AG04449 (cell line): ENCODE data around the gene USP11.
A peak's percentile ranks its signal among the peaks of the same experiment; 100 is the strongest.

Source experiments
- CTCF ChIA-PET: fragments of 350-600 bp; formaldehyde crosslinking; extraction: SDS; loops from one replicate; lab custom pipeline; 2021; ENCODE audit warnings: antibody characterized with exemption; lab: Yijun Ruan, JAX
- POLR2A ChIA-PET: fragments of 400-600, 350-600 bp; formaldehyde crosslinking; extraction: SDS; loops from one replicate; lab custom pipeline; 2020; ENCODE audit warnings: antibody characterized with exemption, inconsistent platforms; lab: Yijun Ruan, JAX
- DNase-seq: peaks from one replicate; pipeline ENCODE4 v3.0.0-alpha.2; 2010; ENCODE audit warnings: low read depth, low spot score
- H3K4me3 ChIP-seq: 2 replicates; pipeline ENCODE4 v1.5.1; 2011; ENCODE audit warnings: low read depth, mild to moderate bottlenecking, control low read depth, low read length
- CTCF ChIP-seq: IDR thresholded peaks from one replicate; pipeline ENCODE4 v1.5.1; 2011; ENCODE audit warnings: mild to moderate bottlenecking, moderate library complexity, low read length, control low read depth, inconsistent platforms; ENCODE audit not compliant: insufficient read depth; ENCODE audit errors: missing control alignments

USP11 gene

DNA sequence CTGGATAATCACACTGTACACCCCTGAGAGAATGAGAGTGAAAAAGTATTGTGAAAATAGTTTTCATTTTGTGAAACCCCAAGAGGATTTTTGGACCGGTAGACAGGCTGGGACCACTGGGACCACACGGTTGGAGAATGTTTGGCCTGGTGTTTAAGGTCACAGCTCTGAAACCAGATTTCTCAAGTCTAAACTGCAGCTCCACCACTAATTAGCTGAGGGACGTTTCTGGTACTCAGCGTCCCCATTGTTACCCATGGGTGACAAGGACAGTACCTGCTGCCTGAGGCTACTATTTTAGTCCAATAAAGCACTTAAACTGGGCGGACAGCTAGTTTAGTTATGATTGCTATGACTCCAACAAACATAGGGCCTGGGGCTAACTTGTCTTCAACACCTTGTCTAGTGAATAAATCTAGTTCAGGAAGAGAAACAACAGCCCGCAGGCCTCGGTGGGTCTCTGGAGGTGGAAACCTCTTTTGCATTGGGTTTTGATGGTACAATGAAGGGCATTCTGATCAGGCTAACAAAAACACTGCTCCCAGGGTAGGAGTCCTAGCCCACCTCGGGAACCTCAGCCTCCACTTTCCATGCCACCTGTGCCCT lies 509 bp upstream of the USP11 start:
- H3K4me3 ChIP-seq, result peak overlapping the region; percentile 75
- TF ChIP-seq CTCF, result no peak
- ChIA-PET CTCF (no interaction called here), POLR2A (interaction anchor here (1.0 to 1.7 kb wide), 3 partner anchors 10 to 129 kb away, joined by 3 to 8 read pairs (median 5); partner anchors contain the start of gene CDK16)
- DNase-seq, result no peak

GRCh38 chrX:47233333-47234113 lies 714 bp downstream of the USP11 start:
- peak; percentile 85 for DNase-seq
- H3K4me3 ChIP-seq, result peak overlapping the region; percentile 75
- CTCF ChIA-PET, result interaction anchor here (1.1 kb wide), 1 partner anchor 78 kb away, joined by 3 read pairs; no protein-coding TSS in a partner anchor
- POLR2A ChIA-PET, result interaction anchor here (1.0 to 1.7 kb wide), 4 partner anchors 12 to 128 kb away, joined by 3 to 8 read pairs (median 4); partner anchors contain the start of gene CDK16
- TF ChIP-seq CTCF, result no peak

- DNase-seq, result no peak
- H3K4me3 ChIP-seq, result peak overlapping the region; percentile 75
- CTCF ChIA-PET, result no interaction called here
- POLR2A ChIA-PET, result no interaction called here
- TF ChIP-seq CTCF, result no peak
Measured at GRCh38 chrX:47234583-47234982, 1.8 kb downstream of the USP11 start.

GRCh38 chrX:47235691-47236103 lies 2.9 kb downstream of the USP11 start:
- ChIA-PET POLR2A (no interaction called here), CTCF (no interaction called here)
- no peak for DNase-seq
- H3K4me3 ChIP-seq, result no peak overlapping the region
- TF ChIP-seq CTCF, result no peak

GRCh38 chrX:47239199-47239598 lies 6.4 kb downstream of the USP11 start:
- no peak for TF ChIP-seq CTCF
- no peak for DNase-seq
- CTCF ChIA-PET, result interaction anchor here (0.9 kb wide), 1 partner anchor 145 kb away, joined by 3 read pairs; no protein-coding TSS in a partner anchor
- H3K4me3 ChIP-seq, result no peak overlapping the region
- POLR2A ChIA-PET, result no interaction called here

DNA sequence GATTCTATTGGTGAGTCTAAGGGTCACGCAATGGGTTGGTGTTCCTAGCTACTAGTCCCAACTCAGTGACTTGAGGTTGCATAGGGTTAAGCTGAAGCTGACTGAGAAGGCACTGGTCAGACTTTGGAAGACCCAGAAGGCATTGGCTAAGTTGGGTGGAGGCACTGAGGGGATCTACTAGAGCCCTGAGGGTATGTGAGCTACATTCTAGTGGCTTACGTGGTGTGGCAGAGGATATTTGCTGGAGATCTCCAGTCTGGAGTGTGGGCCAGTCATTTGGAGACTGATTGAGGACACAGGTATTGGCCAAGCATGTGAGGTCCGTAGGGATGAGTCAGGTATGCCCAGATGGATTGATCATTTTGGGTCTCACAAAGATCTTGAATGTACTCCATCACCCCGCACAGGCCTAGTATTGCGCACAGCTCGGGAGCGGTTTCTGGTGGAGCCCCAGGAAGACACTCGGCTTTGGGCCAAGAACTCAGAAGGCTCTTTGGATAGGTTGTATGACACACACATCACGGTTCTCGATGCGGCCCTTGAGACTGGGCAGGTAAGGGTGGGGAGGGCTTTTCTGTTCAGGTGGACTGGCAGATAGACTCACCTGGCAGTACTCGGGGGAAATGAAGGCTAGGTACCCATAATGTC lies 7.2 kb downstream of the USP11 start:
- ChIA-PET CTCF (interaction anchor here (0.9 kb wide), 1 partner anchor 144 kb away, joined by 3 read pairs; no protein-coding TSS in a partner anchor), POLR2A (interaction anchor here (1.1 kb wide), 1 partner anchor 22 kb away, joined by 3 read pairs; no protein-coding TSS in a partner anchor)
- no peak for DNase-seq
- H3K4me3 ChIP-seq, result no peak overlapping the region
- TF ChIP-seq CTCF, result no peak
